ENCODE data around the gene ARHGAP22.

GRCh38 chr10:48418189-48418788 lies 186.6 kb downstream of the ARHGAP22 start:
- TF ChIP-seq CTCF (IDR thresholded peaks at IDR 0.05) (no peak), POLR2AphosphoS5 (IDR thresholded peaks at IDR 0.05) (no peak), POLR2A (IDR thresholded peaks at IDR 0.05; ENCODE audit: low read depth) (no peak), EP300 (IDR thresholded peaks at IDR 0.05) (no peak)
